Naive thymus-derived CD4-positive, alpha-beta T cell (primary cell): Measurements from ENCODE around the gene ANGPT4. TPM values are rescaled to one million over a fixed set of nuclear protein-coding genes. Genes with fewer than 3 reads are reported as not detected.
A peak's percentile ranks its signal among the peaks of the same experiment; 100 is the strongest.

Source experiments
- ATAC-seq: fragments of 150-1000 bp; cut with Tn5 transposase; 2 replicates; pipeline ENCODE4 v1.10.0; 2021; ENCODE audit warnings: mild to moderate bottlenecking, moderate library complexity
- CTCF ChIA-PET: fragments of 350-600 bp; sonication (Branson Sonifier 250); formaldehyde crosslinking; loops from one replicate; lab custom pipeline; 2021; ENCODE audit warnings: antibody characterized with exemption; lab: Charles Lee
- POLR2A ChIA-PET: fragments of 350-600 bp; sonication (Branson Sonifier 250); formaldehyde crosslinking; loops from one replicate; lab custom pipeline; 2021; ENCODE audit warnings: antibody characterized with exemption, inconsistent platforms; lab: Charles Lee
- DNase-seq, 9 donors: peaks; one replicate each; pipeline versions ENCODE4 v3.0.0 to v3.0.0-alpha.2; 2020 to 2022; ENCODE audit warnings: mixed read lengths in 1 of 9
- H3K27ac ChIP-seq: one replicate; pipeline ENCODE4 v1.7.0; 2013; ENCODE audit warnings: mild to moderate bottlenecking, low read depth, low read length, moderate library complexity
- H3K27me3 ChIP-seq, 2 donors: one replicate each; pipeline ENCODE4 v1.7.0; 2013; ENCODE audit warnings: low read length in 2 of 2, mild to moderate bottlenecking in 2 of 2, moderate library complexity in 2 of 2; ENCODE audit not compliant: control insufficient read depth in 2 of 2, insufficient read depth in 2 of 2
- H3K36me3 ChIP-seq, 3 experiments: 1 replicate in 2 of 3; 2 replicates in 1 of 3; pipeline ENCODE4 v1.7.0; 2013; ENCODE audit warnings: low read length in 3 of 3, mild to moderate bottlenecking in 3 of 3, moderate library complexity in 1 of 3; ENCODE audit not compliant: insufficient read depth in 3 of 3, control insufficient read depth in 2 of 3
- H3K4me1 ChIP-seq, 2 donors: one replicate each; pipeline ENCODE4 v1.7.0; 2013; ENCODE audit warnings: low read length in 2 of 2, mild to moderate bottlenecking in 2 of 2, moderate library complexity in 1 of 2; ENCODE audit not compliant: control insufficient read depth in 2 of 2, insufficient read depth in 2 of 2
- H3K4me3 ChIP-seq: 2 replicates; pipeline ENCODE4 v1.7.0; 2013; ENCODE audit warnings: mild to moderate bottlenecking, low read length
- H3K9me3 ChIP-seq, 3 experiments: 1 replicate in 2 of 3; 2 replicates in 1 of 3; pipeline ENCODE4 v1.7.0; 2013; ENCODE audit warnings: low read length in 3 of 3; ENCODE audit not compliant: control insufficient read depth in 2 of 3
- H3K27ac Mint-ChIP-seq, 9 donors: one replicate each; pipeline ENCODE4 v1.8.0; 2020 to 2022; ENCODE audit warnings: mixed read lengths in 9 of 9, mild to moderate bottlenecking in 8 of 9, moderate library complexity in 5 of 9, inconsistent platforms in 2 of 9
- H3K27me3 Mint-ChIP-seq, 5 donors: one replicate each; pipeline ENCODE4 v1.8.0; 2021 to 2022; ENCODE audit warnings: mixed read lengths in 5 of 5, mild to moderate bottlenecking in 1 of 5
- H3K36me3 Mint-ChIP-seq, 5 donors: one replicate each; pipeline ENCODE4 v1.8.0; 2020 to 2022; ENCODE audit warnings: mixed read lengths in 5 of 5, mild to moderate bottlenecking in 3 of 5, inconsistent platforms in 1 of 5
- H3K4me1 Mint-ChIP-seq, 7 donors: one replicate each; pipeline ENCODE4 v1.8.0; 2020 to 2022; ENCODE audit warnings: mixed read lengths in 7 of 7, mild to moderate bottlenecking in 3 of 7, inconsistent platforms in 1 of 7
- H3K4me3 Mint-ChIP-seq, 10 donors: one replicate each; pipeline ENCODE4 v1.8.0; 2020 to 2022; ENCODE audit warnings: mild to moderate bottlenecking in 10 of 10, mixed read lengths in 10 of 10, moderate library complexity in 6 of 10, inconsistent platforms in 2 of 10
- H3K9me3 Mint-ChIP-seq, 11 donors: one replicate each; pipeline ENCODE4 v1.8.0; 2020 to 2022; ENCODE audit warnings: mixed read lengths in 11 of 11, mild to moderate bottlenecking in 4 of 11, inconsistent platforms in 1 of 11, moderate library complexity in 1 of 11
- intact Hi-C, 2 donors: fragments of 100-400 bp; cut with micrococcal nuclease; formaldehyde crosslinking; loops; one replicate each; pipeline ENCODE4 v1.15.1; 2023
- polyA plus RNA-seq, 2 donors: library from polyadenylated mRNA; unstranded; fragments of 300-500 nt; fragmentation: Illumina TruSeq; gene quantifications; one replicate each; pipeline ENCODE4 v1.2.3, GENCODE V29; 2021
- total RNA-seq, 6 experiments: library from RNA in 5 of 6; stranded (reverse) in 5 of 6; gene quantifications; 1 replicate in 5 of 6; 2 replicates in 1 of 6; pipeline ENCODE4 v1.2.3 and lab custom pipeline; 2021 to 2026

The ANGPT4 gene
- total and polyA plus RNA-seq, 7 experiments from 2014 or later, result not detected

DNA sequence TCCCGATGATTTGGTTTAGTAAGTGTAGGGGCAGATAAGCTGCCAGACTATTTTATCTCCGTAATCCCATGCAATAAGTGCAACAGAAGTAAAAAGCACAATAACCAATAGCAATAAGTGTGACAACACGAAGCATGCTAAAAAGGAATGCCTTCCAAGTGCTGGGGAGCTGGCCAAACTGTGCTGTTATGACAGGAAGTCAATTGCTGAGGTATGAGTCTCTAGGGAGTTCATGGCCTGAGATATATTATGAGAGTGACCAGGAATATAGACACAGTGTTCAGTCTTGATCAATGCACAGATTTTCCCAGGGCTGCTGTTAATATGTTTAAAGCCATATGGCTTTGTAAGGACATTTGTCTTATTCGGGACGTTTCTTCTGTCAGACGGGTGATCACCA, 10.5 kb upstream of the ANGPT4 start:
- CTCF ChIA-PET, result interaction anchor here (0.7 kb wide), 1 partner anchor 30 kb away, joined by 3 read pairs; no protein-coding TSS in a partner anchor
- peaks cover 0 to 2% (median 0%) of the 10 kb centered on the region in 7 donors for H3K4me1 Mint-ChIP-seq

DNA sequence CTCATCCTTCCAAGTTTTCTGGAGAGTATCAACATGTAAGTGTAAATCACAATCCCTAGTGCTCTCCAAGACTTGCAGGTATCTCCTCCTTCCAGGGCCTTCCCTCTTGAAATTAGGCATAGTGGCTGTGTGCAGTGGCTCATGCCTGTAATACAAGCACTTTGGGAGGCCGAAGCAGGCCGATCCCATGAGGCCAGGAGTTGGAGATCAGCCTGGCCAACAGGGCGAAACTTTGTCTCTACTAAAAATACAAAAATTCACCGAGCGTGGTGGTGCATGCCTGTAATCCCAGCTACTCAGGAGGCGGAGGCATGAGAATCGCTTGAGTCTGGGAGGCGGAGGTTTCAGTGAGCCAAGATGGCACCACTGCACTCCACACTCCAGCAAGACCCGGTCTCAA, 9.4 kb upstream of the ANGPT4 start:
- Mint-ChIP-seq H3K9me3 (peaks cover 0 to 2% (median 1%) of the 10 kb centered on the region in 11 donors), H3K27me3 (peaks cover 0 to 21% (median 11%) of the 10 kb centered on the region in 5 donors)
- CTCF ChIA-PET, result no interaction called here

More for the DNA sequence above, 10.5 kb upstream of the ANGPT4 start:
- POLR2A ChIA-PET, result no interaction called here
- Histone ChIP-seq H3K4me1 (no peaks in the 10 kb centered on the region), H3K9me3 (peaks cover 0 to 3% (median 0%) of the 10 kb centered on the region in 3 experiments), H3K27ac (no peak overlapping the region), H3K36me3 (no peaks in the 10 kb centered on the region), H3K4me3 (no peak overlapping the region), H3K27me3 (no peaks in the 10 kb centered on the region)
- DNase-seq (no peak), ATAC-seq (no peak)
- Mint-ChIP-seq H3K36me3 (peaks cover 0 to 8% (median 4%) of the 10 kb centered on the region in 5 donors), H3K27ac (no peak overlapping the region), H3K27me3 (peaks cover 0 to 21% (median 14%) of the 10 kb centered on the region in 5 donors), H3K4me3 (no peak overlapping the region), H3K9me3 (peaks cover 2 to 14% (median 8%) of the 10 kb centered on the region in 11 donors)
- intact Hi-C loops, result no loop called here

DNA sequence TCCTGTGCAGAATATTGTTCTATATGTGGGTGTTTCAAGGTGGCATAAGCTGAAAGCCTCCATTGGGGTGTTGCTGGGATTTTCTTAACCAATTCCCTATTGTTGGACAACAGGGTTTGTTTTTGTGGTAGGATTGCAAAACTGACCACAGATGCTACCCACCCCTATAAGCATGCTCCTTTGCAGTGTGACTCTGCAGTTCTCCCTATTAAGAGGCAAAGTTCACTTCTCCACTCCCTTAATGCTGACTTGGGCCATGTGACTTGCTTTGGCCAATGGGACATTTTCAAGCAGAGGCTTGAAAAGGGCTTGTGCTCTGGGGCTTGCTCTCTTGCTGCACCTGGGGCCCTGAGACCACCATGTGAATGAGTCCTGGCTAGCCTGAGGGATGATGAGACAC, 8.5 kb upstream of the ANGPT4 start:
- no peaks in the 10 kb centered on the region for H3K4me1 ChIP-seq
- Mint-ChIP-seq H3K27me3 (peaks cover 0 to 21% (median 11%) of the 10 kb centered on the region in 5 donors), H3K27ac (no peak overlapping the region), H3K36me3 (no peaks in the 10 kb centered on the region), H3K4me3 (no peak overlapping the region), H3K4me1 (peaks cover 0 to 2% (median 0%) of the 10 kb centered on the region in 7 donors), H3K9me3 (peaks cover 0 to 2% (median 0%) of the 10 kb centered on the region in 11 donors)
- ChIA-PET CTCF (no interaction called here), POLR2A (no interaction called here)
- H3K4me3 ChIP-seq, result no peak overlapping the region
- no peaks in the 10 kb centered on the region for H3K9me3 ChIP-seq
- ATAC-seq (peak; percentile 70), DNase-seq (no peak)
- no peaks in the 10 kb centered on the region for H3K36me3 ChIP-seq
- H3K27me3 ChIP-seq, result no peaks in the 10 kb centered on the region
- intact Hi-C loops, result no loop called here
- H3K27ac ChIP-seq, result no peak overlapping the region

More for the DNA sequence above, 9.4 kb upstream of the ANGPT4 start:
- Histone ChIP-seq H3K27me3 (no peaks in the 10 kb centered on the region), H3K27ac (no peak overlapping the region), H3K36me3 (no peaks in the 10 kb centered on the region), H3K4me3 (no peak overlapping the region), H3K9me3 (no peaks in the 10 kb centered on the region), H3K4me1 (no peaks in the 10 kb centered on the region)
- Mint-ChIP-seq H3K4me1 (peaks cover 0 to 2% (median 0%) of the 10 kb centered on the region in 7 donors), H3K4me3 (no peak overlapping the region), H3K27ac (no peak overlapping the region), H3K36me3 (peaks cover 0 to 4% (median 0%) of the 10 kb centered on the region in 5 donors)
- POLR2A ChIA-PET, result no interaction called here
- DNase-seq, result no peak
- no peak for ATAC-seq
- intact Hi-C loops, result no loop called here

DNA sequence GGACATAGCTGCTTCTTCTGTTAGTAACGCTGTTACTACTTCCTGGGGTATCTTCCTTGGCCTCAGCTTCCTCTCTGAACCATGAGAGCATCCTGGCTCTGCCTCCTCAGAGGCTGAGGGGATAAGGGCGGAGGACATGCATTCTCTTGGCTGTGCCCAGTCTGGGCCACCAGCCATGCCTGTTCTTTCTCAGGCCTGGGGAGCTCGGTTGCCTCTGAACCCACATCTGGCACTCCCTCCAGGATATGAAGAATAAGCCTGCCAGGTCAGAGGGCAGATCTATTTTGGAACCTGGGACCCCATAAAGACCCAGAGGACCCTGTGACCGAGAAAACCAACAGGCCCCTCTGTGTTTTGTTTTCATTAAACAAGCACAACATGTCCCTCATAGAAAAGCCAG, 6.6 kb upstream of the ANGPT4 start:
- no peak for ATAC-seq
- Histone ChIP-seq H3K36me3 (no peaks in the 10 kb centered on the region), H3K27ac (no peak overlapping the region), H3K4me1 (no peaks in the 10 kb centered on the region), H3K27me3 (no peaks in the 10 kb centered on the region), H3K9me3 (no peaks in the 10 kb centered on the region), H3K4me3 (no peak overlapping the region)
- POLR2A ChIA-PET, result interaction anchor here (0.6 kb wide), 1 partner anchor 74 kb away, joined by 3 read pairs; no protein-coding TSS in a partner anchor
- DNase-seq, result no peak
- no peak overlapping the region for H3K4me3 Mint-ChIP-seq
- H3K27me3 Mint-ChIP-seq, result peaks cover 0 to 21% (median 10%) of the 10 kb centered on the region in 5 donors
- H3K36me3 Mint-ChIP-seq, result no peaks in the 10 kb centered on the region
- intact Hi-C loops, result no loop called here
- peaks cover 0 to 1% (median 0%) of the 10 kb centered on the region in 11 donors for H3K9me3 Mint-ChIP-seq
- CTCF ChIA-PET, result interaction anchor here (2.5 kb wide), 1 partner anchor 34 kb away, joined by 8 read pairs; no protein-coding TSS in a partner anchor
- peaks cover 0 to 5% (median 0%) of the 10 kb centered on the region in 7 donors for H3K4me1 Mint-ChIP-seq
- no peak overlapping the region for H3K27ac Mint-ChIP-seq

DNA sequence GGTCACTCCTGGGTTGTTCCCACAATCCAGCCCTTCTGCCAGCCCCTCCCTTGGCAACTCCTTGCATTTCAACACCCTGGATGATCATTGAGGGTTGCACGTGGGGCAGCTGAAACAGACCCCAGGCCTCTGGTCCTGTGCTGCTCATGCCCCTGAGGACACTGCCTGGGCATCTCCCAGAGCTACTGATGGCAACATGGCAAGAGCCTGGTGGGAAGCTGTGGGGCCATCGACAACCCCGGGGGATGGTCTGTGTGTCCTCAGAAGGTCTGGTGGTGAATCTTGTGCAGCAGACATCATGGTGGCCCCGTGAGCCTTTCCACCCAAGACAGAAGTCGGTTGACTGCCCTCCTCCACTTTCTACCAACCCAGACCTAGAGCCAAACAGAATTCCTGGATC, 4.9 kb upstream of the ANGPT4 start:
- no peak overlapping the region for H3K4me3 Mint-ChIP-seq
- intact Hi-C loops, result no loop called here
- CTCF ChIA-PET, result interaction anchor here (2.5 kb wide), 1 partner anchor 36 kb away, joined by 8 read pairs; no protein-coding TSS in a partner anchor

DNA sequence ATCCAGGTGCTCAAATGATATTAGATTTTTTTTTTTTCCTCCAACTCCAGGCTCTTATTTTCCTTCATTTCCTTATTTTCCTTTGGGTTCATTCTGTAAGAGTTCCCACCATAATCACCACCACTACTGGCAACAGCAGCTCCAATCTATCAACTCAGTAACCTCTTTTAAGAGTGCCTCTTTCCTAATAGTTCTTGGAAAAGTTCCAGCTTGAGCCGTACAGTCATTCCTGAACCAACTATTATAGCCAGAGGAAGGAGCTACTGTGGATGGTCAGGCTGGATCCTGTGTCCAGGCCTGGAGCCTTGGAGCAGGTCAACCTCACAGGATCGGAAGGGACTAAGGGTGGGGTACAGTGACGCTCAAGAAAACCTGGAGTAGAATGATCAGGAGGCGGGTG, 4.2 kb upstream of the ANGPT4 start:
- H3K27me3 ChIP-seq, result no peaks in the 10 kb centered on the region
- intact Hi-C loops, result no loop called here
- no peak overlapping the region for H3K27ac ChIP-seq
- ChIA-PET CTCF (interaction anchor here (2.5 kb wide), 1 partner anchor 37 kb away, joined by 8 read pairs; no protein-coding TSS in a partner anchor), POLR2A (no interaction called here)
- ATAC-seq, result no peak
- no peak overlapping the region for H3K4me3 ChIP-seq
- H3K4me1 ChIP-seq, result no peaks in the 10 kb centered on the region
- peaks cover 0 to 7% (median 0%) of the 10 kb centered on the region in 7 donors for H3K4me1 Mint-ChIP-seq
- no peaks in the 10 kb centered on the region for H3K36me3 Mint-ChIP-seq
- no peak overlapping the region for H3K27ac Mint-ChIP-seq
- peaks cover 0 to 7% (median 3%) of the 10 kb centered on the region in 5 donors for H3K27me3 Mint-ChIP-seq
- no peak for DNase-seq
- H3K4me3 Mint-ChIP-seq, result no peak overlapping the region
- H3K36me3 ChIP-seq, result no peaks in the 10 kb centered on the region
- peaks cover 0 to 1% (median 0%) of the 10 kb centered on the region in 11 donors for H3K9me3 Mint-ChIP-seq
- H3K9me3 ChIP-seq, result no peaks in the 10 kb centered on the region

More for the DNA sequence above, 4.9 kb upstream of the ANGPT4 start:
- POLR2A ChIA-PET, result no interaction called here
- no peaks in the 10 kb centered on the region for H3K36me3 ChIP-seq
- Mint-ChIP-seq H3K27me3 (peaks cover 0 to 12% (median 8%) of the 10 kb centered on the region in 5 donors), H3K4me1 (peaks cover 0 to 7% (median 0%) of the 10 kb centered on the region in 7 donors), H3K9me3 (peaks cover 0 to 1% (median 0%) of the 10 kb centered on the region in 11 donors), H3K36me3 (no peaks in the 10 kb centered on the region), H3K27ac (no peak overlapping the region)
- no peaks in the 10 kb centered on the region for H3K27me3 ChIP-seq
- ATAC-seq, result no peak
- H3K27ac ChIP-seq, result no peak overlapping the region
- H3K4me3 ChIP-seq, result no peak overlapping the region
- DNase-seq, result no peak
- H3K4me1 ChIP-seq, result no peaks in the 10 kb centered on the region
- H3K9me3 ChIP-seq, result no peaks in the 10 kb centered on the region

DNA sequence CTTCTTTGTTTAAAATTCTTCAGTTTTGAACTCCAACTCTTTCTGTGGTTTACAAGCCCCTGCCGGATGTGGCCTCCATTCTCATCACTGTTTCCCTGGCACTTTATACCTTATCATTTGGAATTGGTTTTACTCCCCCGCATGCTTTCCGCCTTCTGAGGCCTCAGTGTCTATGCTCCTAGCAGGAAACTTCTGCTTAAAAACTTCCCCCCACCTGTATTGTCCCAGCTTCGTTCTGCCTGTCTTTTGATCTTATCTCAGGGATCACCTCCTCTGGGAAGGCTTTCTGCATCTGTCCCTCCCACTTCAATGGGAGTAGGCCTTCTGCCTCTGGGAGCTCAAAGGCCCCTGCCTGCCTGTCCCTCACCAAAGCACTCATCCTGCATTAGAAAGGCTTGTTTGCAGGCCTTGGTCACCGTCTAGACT, 3.4 kb upstream of the ANGPT4 start:
- H3K27me3 ChIP-seq, result no peaks in the 10 kb centered on the region
- POLR2A ChIA-PET, result no interaction called here
- no peaks in the 10 kb centered on the region for H3K4me1 ChIP-seq
- no peaks in the 10 kb centered on the region for H3K36me3 Mint-ChIP-seq
- no peak overlapping the region for H3K27ac Mint-ChIP-seq
- H3K4me1 Mint-ChIP-seq, result peaks cover 0 to 12% (median 0%) of the 10 kb centered on the region in 7 donors
- no peak for DNase-seq
- peaks cover 0 to 1% (median 0%) of the 10 kb centered on the region in 11 donors for H3K9me3 Mint-ChIP-seq
- no peak overlapping the region for H3K27ac ChIP-seq
- intact Hi-C loops, result no loop called here
- H3K4me3 ChIP-seq, result no peak overlapping the region
- ATAC-seq, result no peak
- CTCF ChIA-PET, result no interaction called here
- H3K27me3 Mint-ChIP-seq, result peaks cover 0 to 14% (median under 1%) of the 10 kb centered on the region in 5 donors
- H3K36me3 ChIP-seq, result no peaks in the 10 kb centered on the region
- H3K9me3 ChIP-seq, result no peaks in the 10 kb centered on the region
- H3K4me3 Mint-ChIP-seq, result no peak overlapping the region
